CD4-positive, alpha-beta T cell (primary cell): ENCODE results near the gene HEATR5A. TPM values are rescaled to one million over a fixed set of nuclear protein-coding genes. Genes with fewer than 3 reads are reported as not detected.

Source experiments
- ATAC-seq: fragments of 200-7000 bp; cut with Tn5 transposase; one replicate; pipeline ENCODE4 v1.10.0; 2022; ENCODE audit warnings: mild to moderate bottlenecking; ENCODE audit not compliant: poor library complexity
- CTCF ChIA-PET: fragments of 350-600 bp; sonication (Branson Sonifier 250); formaldehyde crosslinking; loops from one replicate; lab custom pipeline; 2021; ENCODE audit warnings: antibody characterized with exemption, inconsistent platforms; lab: Charles Lee
- POLR2A ChIA-PET: fragments of 350-600 bp; sonication (Branson Sonifier 250); formaldehyde crosslinking; loops from one replicate; lab custom pipeline; 2021; ENCODE audit warnings: antibody characterized with exemption, inconsistent platforms; lab: Charles Lee
- DNase-seq, 14 experiments: peaks; one replicate each; pipeline ENCODE4 v3.0.0-alpha.2; 2013 to 2020; ENCODE audit warnings: mixed read lengths in 2 of 14
- H3K27ac ChIP-seq, 2 donors: one replicate each; pipeline versions ENCODE4 v1.5.1 to v1.7.0; 2013; ENCODE audit warnings: low read length in 2 of 2, low read depth in 1 of 2, mild to moderate bottlenecking in 1 of 2
- H3K27me3 ChIP-seq, 2 experiments: 1 replicate in 1 of 2; 2 replicates in 1 of 2; pipeline versions ENCODE4 v1.6.1 to v1.7.0; 2013; ENCODE audit warnings: low read length in 2 of 2, control low read depth in 1 of 2, mild to moderate bottlenecking in 1 of 2, moderate library complexity in 1 of 2; ENCODE audit not compliant: insufficient read depth in 2 of 2, control insufficient read depth in 1 of 2
- H3K36me3 ChIP-seq: one replicate; pipeline ENCODE4 v1.6.1; 2013; ENCODE audit warnings: low read length, control low read depth; ENCODE audit not compliant: insufficient read depth
- H3K4me1 ChIP-seq: one replicate; pipeline ENCODE4 v1.6.1; 2013; ENCODE audit warnings: low read length, control low read depth; ENCODE audit not compliant: insufficient read depth
- H3K4me3 ChIP-seq: one replicate; pipeline ENCODE4 v1.5.1; 2013; ENCODE audit warnings: mild to moderate bottlenecking, low read length, moderate library complexity
- H3K9me3 ChIP-seq, 2 experiments: 1 replicate in 1 of 2; 2 replicates in 1 of 2; pipeline versions ENCODE4 v1.6.1 to v1.7.0; 2013; ENCODE audit warnings: low read length in 2 of 2, mild to moderate bottlenecking in 2 of 2, control low read depth in 1 of 2, moderate library complexity in 1 of 2; ENCODE audit not compliant: control insufficient read depth in 1 of 2, insufficient read depth in 1 of 2
- H3K27ac Mint-ChIP-seq: one replicate; pipeline ENCODE4 v1.8.0; 2020; ENCODE audit warnings: mixed read lengths
- H3K27me3 Mint-ChIP-seq: one replicate; pipeline ENCODE4 v1.8.0; 2021; ENCODE audit warnings: mixed read lengths
- H3K36me3 Mint-ChIP-seq: one replicate; pipeline ENCODE4 v1.8.0; 2021; ENCODE audit warnings: low read depth, mixed read lengths
- H3K4me1 Mint-ChIP-seq: one replicate; pipeline ENCODE4 v1.8.0; 2021; ENCODE audit warnings: low read depth, mixed read lengths
- H3K4me3 Mint-ChIP-seq: one replicate; pipeline ENCODE4 v1.8.0; 2020; ENCODE audit warnings: mild to moderate bottlenecking, mixed read lengths
- H3K9me3 Mint-ChIP-seq: one replicate; pipeline ENCODE4 v1.8.0; 2020; ENCODE audit warnings: mixed read lengths
- CTCF ChIP-seq: fragments of 200-600 bp; IDR thresholded peaks from one replicate; pipeline ENCODE4 v1.8.0; 2022; ENCODE audit warnings: antibody characterized with exemption, mild to moderate bottlenecking
- intact Hi-C, 2 experiments: fragments of 100-400 bp; cut with DNase I in 1 of 2; cut with micrococcal nuclease in 1 of 2; formaldehyde crosslinking; loops; one replicate each; pipeline versions ENCODE4 v1.15.1 to v1.9.0; 2023 to 2025; cut with DNase I, micrococcal nuclease
- total RNA-seq, 174 experiments: library from RNA in 2 of 174; stranded (reverse) in 2 of 174; gene quantifications; one replicate each; pipeline ENCODE4 v1.2.3 and lab custom pipeline; 2021 to 2026

HEATR5A gene
- total RNA-seq, 2 experiments from 2014 or later = 5.2 to 5.5 TPM

- Histone ChIP-seq H3K4me3 (no peak overlapping the region), H3K4me1 (no peaks in the 10 kb centered on the region), H3K27me3 (no peaks in the 10 kb centered on the region), H3K36me3 (peaks cover 9% of the 10 kb centered on the region), H3K27ac (no peak overlapping the region), H3K9me3 (no peaks in the 10 kb centered on the region)
- POLR2A ChIA-PET = interaction anchor here (0.6 kb wide), 1 partner anchor 18 kb away, joined by 4 read pairs; no protein-coding TSS in a partner anchor
- intact Hi-C loops = no loop called here
- peaks cover 4% of the 10 kb centered on the region for H3K4me1 Mint-ChIP-seq
- CTCF ChIA-PET = no interaction called here
- no peaks in the 10 kb centered on the region for H3K9me3 Mint-ChIP-seq
- peaks cover 39% of the 10 kb centered on the region for H3K36me3 Mint-ChIP-seq
- H3K4me3 Mint-ChIP-seq = no peak overlapping the region
- no peak for TF ChIP-seq CTCF
- DNase-seq (no peak), ATAC-seq (no peak)
- H3K27ac Mint-ChIP-seq = no peak overlapping the region
- no peaks in the 10 kb centered on the region for H3K27me3 Mint-ChIP-seq
Observed at GRCh38 chr14:31377433-31377832, 42.9 kb downstream of the HEATR5A start.

- TF ChIP-seq CTCF = no peak
- Mint-ChIP-seq H3K27ac (peak overlapping the region; percentile 61), H3K4me1 (peaks cover 14% of the 10 kb centered on the region), H3K27me3 (no peaks in the 10 kb centered on the region), H3K36me3 (peaks cover 51% of the 10 kb centered on the region), H3K4me3 (no peak overlapping the region), H3K9me3 (no peaks in the 10 kb centered on the region)
- DNase-seq = peak in 1 of 14 experiments; percentile 31
- ChIA-PET CTCF (no interaction called here), POLR2A (interaction anchor here (0.7 to 1.7 kb wide), 3 partner anchors 11 to 164 kb away, joined by 3 to 9 read pairs (median 5); partner anchors contain the start of genes HEATR5A and HECTD1)
- intact Hi-C loops = no loop called here
- peak overlapping the region in 1 of 2 donors; percentile 22 for H3K27ac ChIP-seq
- peaks cover 3% of the 10 kb centered on the region for H3K4me1 ChIP-seq
- peaks cover 9% of the 10 kb centered on the region for H3K36me3 ChIP-seq
- no peak overlapping the region for H3K4me3 ChIP-seq
- H3K27me3 ChIP-seq = no peaks in the 10 kb centered on the region
- ATAC-seq = no peak
- no peaks in the 10 kb centered on the region for H3K9me3 ChIP-seq
Observed at GRCh38 chr14:31371646-31372045, 48.7 kb downstream of the HEATR5A start.

GRCh38 chr14:31363331-31364073 lies 56.8 kb downstream of the HEATR5A start:
- Mint-ChIP-seq H3K4me1 (no peaks in the 10 kb centered on the region), H3K36me3 (peaks cover 28% of the 10 kb centered on the region), H3K27me3 (no peaks in the 10 kb centered on the region), H3K9me3 (no peaks in the 10 kb centered on the region), H3K4me3 (no peak overlapping the region), H3K27ac (no peak overlapping the region)
- DNase-seq (no peak), ATAC-seq (no peak)
- intact Hi-C loops = no loop called here
- no peak overlapping the region for H3K4me3 ChIP-seq
- H3K27ac ChIP-seq = no peak overlapping the region
- H3K27me3 ChIP-seq = no peaks in the 10 kb centered on the region
- H3K36me3 ChIP-seq = peaks cover 16% of the 10 kb centered on the region
- ChIA-PET POLR2A (no interaction called here), CTCF (interaction anchor here (0.9 kb wide), 1 partner anchor 10 kb away, joined by 3 read pairs; no protein-coding TSS in a partner anchor)
- no peaks in the 10 kb centered on the region for H3K9me3 ChIP-seq
- H3K4me1 ChIP-seq = no peaks in the 10 kb centered on the region
- TF ChIP-seq CTCF = no peak
